H9 (cell line): ENCODE data around the gene USP36. TPM values are rescaled to one million over a fixed set of nuclear protein-coding genes. Genes with fewer than 3 reads are reported as not detected.
A peak's percentile ranks its signal among the peaks of the same experiment; 100 is the strongest.

Experiments used
- DNase-seq: peaks from one replicate; pipeline ENCODE4 v3.0.0-alpha.2; 2017
- H2AFZ ChIP-seq: one replicate; pipeline ENCODE4 v1.6.1; 2013; ENCODE audit warnings: mild to moderate bottlenecking, low read length, control low read depth, moderate library complexity
- H2AK5ac ChIP-seq: 2 replicates; pipeline ENCODE4 v1.6.1; 2013; ENCODE audit warnings: low read length, control low read depth, mixed read lengths; ENCODE audit not compliant: insufficient read length
- H2BK120ac ChIP-seq: one replicate; pipeline ENCODE4 v1.6.1; 2013; ENCODE audit warnings: low read depth, mild to moderate bottlenecking, low read length, control low read depth, inconsistent platforms; ENCODE audit not compliant: poor library complexity, severe bottlenecking
- H2BK12ac ChIP-seq: 2 replicates; pipeline ENCODE4 v1.6.1; 2013; ENCODE audit warnings: low read length, control low read depth, mixed read lengths, low read depth; ENCODE audit not compliant: insufficient read length
- H2BK15ac ChIP-seq: 2 replicates; pipeline ENCODE4 v1.6.1; 2013; ENCODE audit warnings: low read depth, low read length, control low read depth
- H2BK20ac ChIP-seq: one replicate; pipeline ENCODE4 v1.6.1; 2013; ENCODE audit warnings: low read depth, mild to moderate bottlenecking, low read length, control low read depth, inconsistent platforms; ENCODE audit not compliant: poor library complexity, severe bottlenecking
- H2BK5ac ChIP-seq: 2 replicates; pipeline ENCODE4 v1.6.1; 2013; ENCODE audit warnings: low read length, control low read depth, mixed read lengths; ENCODE audit not compliant: insufficient read length
- H3K14ac ChIP-seq: 2 replicates; pipeline ENCODE4 v1.6.1; 2013; ENCODE audit warnings: low read length, control low read depth; ENCODE audit not compliant: insufficient read depth
- H3K18ac ChIP-seq: 2 replicates; pipeline ENCODE4 v1.6.1; 2013; ENCODE audit warnings: low read depth, mild to moderate bottlenecking, mixed read lengths, low read length, control low read depth; ENCODE audit not compliant: insufficient read length
- H3K23ac ChIP-seq: 2 replicates; pipeline ENCODE4 v1.6.1; 2013; ENCODE audit warnings: low read length, control low read depth, mixed read lengths, low read depth; ENCODE audit not compliant: insufficient read length
- H3K23me2 ChIP-seq: 2 replicates; pipeline ENCODE4 v1.6.1; 2013; ENCODE audit warnings: low read depth, mild to moderate bottlenecking, mixed read lengths, low read length, control low read depth; ENCODE audit not compliant: insufficient read length, poor library complexity, severe bottlenecking
- H3K27ac ChIP-seq: 2 replicates; pipeline ENCODE4 v1.5.1; 2013; ENCODE audit warnings: low read length, control low read depth, mixed read lengths, low read depth; ENCODE audit not compliant: insufficient read length
- H3K27me3 ChIP-seq: 2 replicates; pipeline ENCODE4 v1.6.1; 2013; ENCODE audit warnings: low read length, control low read depth, inconsistent platforms; ENCODE audit not compliant: insufficient read depth
- H3K4ac ChIP-seq: 2 replicates; pipeline ENCODE4 v1.6.1; 2013; ENCODE audit warnings: low read depth, mild to moderate bottlenecking, control low read depth, inconsistent platforms, low read length, moderate library complexity
- H3K4me1 ChIP-seq: 2 replicates; pipeline ENCODE4 v1.6.1; 2013; ENCODE audit warnings: low read length, control low read depth, inconsistent platforms; ENCODE audit not compliant: insufficient read depth
- H3K4me2 ChIP-seq: 2 replicates; pipeline ENCODE4 v1.6.1; 2013; ENCODE audit warnings: low read length, control low read depth, mixed read lengths; ENCODE audit not compliant: insufficient read length, insufficient read depth
- H3K56ac ChIP-seq: 2 replicates; pipeline ENCODE4 v1.6.1; 2013; ENCODE audit warnings: low read depth, mild to moderate bottlenecking, mixed read lengths, low read length, control low read depth; ENCODE audit not compliant: insufficient read length
- H3K79me1 ChIP-seq: 2 replicates; pipeline ENCODE4 v1.6.1; 2013; ENCODE audit warnings: low read depth, mild to moderate bottlenecking, moderate library complexity, low read length, control low read depth, inconsistent platforms; ENCODE audit not compliant: insufficient read depth, poor library complexity, severe bottlenecking
- H3K79me2 ChIP-seq: 2 replicates; pipeline ENCODE4 v1.6.1; 2013; ENCODE audit warnings: low read length, control low read depth, inconsistent platforms; ENCODE audit not compliant: insufficient read depth
- H3K9ac ChIP-seq: 2 replicates; pipeline ENCODE4 v1.6.1; 2013; ENCODE audit warnings: low read length, control low read depth, mixed read lengths; ENCODE audit not compliant: insufficient read length; ENCODE audit errors: extremely low read depth
- H3K9me3 ChIP-seq: one replicate; pipeline ENCODE4 v1.6.1; 2013; ENCODE audit warnings: low read depth, low read length, inconsistent platforms; ENCODE audit not compliant: control insufficient read depth
- H3T11ph ChIP-seq: one replicate; pipeline ENCODE4 v1.6.1; 2013; ENCODE audit warnings: mild to moderate bottlenecking, low read length, control low read depth, inconsistent platforms
- H4K20me1 ChIP-seq: one replicate; pipeline ENCODE4 v1.6.1; 2013; ENCODE audit not compliant: control insufficient read depth, insufficient read length, insufficient read depth
- H4K5ac ChIP-seq: 2 replicates; pipeline ENCODE4 v1.6.1; 2013; ENCODE audit warnings: low read depth, mild to moderate bottlenecking, mixed read lengths, low read length, control low read depth; ENCODE audit not compliant: insufficient read length
- H4K8ac ChIP-seq: replicated peaks from 2 replicates; pipeline ENCODE4 v1.6.1; 2013; ENCODE audit warnings: low read length, control low read depth, mixed read lengths, low read depth; ENCODE audit not compliant: insufficient read length
- H4K91ac ChIP-seq: 2 replicates; pipeline ENCODE4 v1.6.1; 2013; ENCODE audit warnings: low read depth, mild to moderate bottlenecking, moderate library complexity, mixed read lengths, low read length, control low read depth; ENCODE audit not compliant: insufficient read length
- H3K27ac Mint-ChIP-seq, 3 experiments: 2 replicates in 2 of 3; 3 replicates in 1 of 3; pipeline ENCODE4 v1.8.0; 2020 to 2021; ENCODE audit warnings: mixed read lengths in 3 of 3, mild to moderate bottlenecking in 1 of 3, moderate library complexity in 1 of 3
- H3K27me3 Mint-ChIP-seq: 2 replicates; pipeline ENCODE4 v1.8.0; 2021; ENCODE audit warnings: low read depth, mild to moderate bottlenecking, moderate library complexity, mixed read lengths
- H3K36me3 Mint-ChIP-seq, 3 experiments: 2 replicates in 2 of 3; 3 replicates in 1 of 3; pipeline ENCODE4 v1.8.0; 2020 to 2021; ENCODE audit warnings: low read depth in 3 of 3, mixed read lengths in 3 of 3; ENCODE audit not compliant: insufficient read depth in 1 of 3
- H3K4me1 Mint-ChIP-seq, 2 experiments: 2 replicates each; pipeline ENCODE4 v1.8.0; 2020; ENCODE audit warnings: mixed read lengths in 2 of 2
- H3K4me3 Mint-ChIP-seq, 2 experiments: 2 replicates in 1 of 2; 3 replicates in 1 of 2; pipeline ENCODE4 v1.8.0; 2020 to 2021; ENCODE audit warnings: mild to moderate bottlenecking in 2 of 2, mixed read lengths in 2 of 2, moderate library complexity in 1 of 2
- H3K9me3 Mint-ChIP-seq, 2 experiments: 2 replicates in 1 of 2; 3 replicates in 1 of 2; pipeline ENCODE4 v1.8.0; 2020; ENCODE audit warnings: mild to moderate bottlenecking in 2 of 2, mixed read lengths in 2 of 2, moderate library complexity in 1 of 2
- CTCF ChIP-seq: fragments of 200-600 bp; sonication (generic); conservative IDR thresholded peaks from 3 replicates; pipeline ENCODE4 v1.8.0; 2021; ENCODE audit warnings: antibody characterized with exemption, mild to moderate bottlenecking
- WGBS: extraction: QIAGEN DNeasy Blood & Tissue Kit; methylation state at CpG from one replicate; pipeline ENCODE4 v1.1.7; 2013; ENCODE audit warnings: missing lambda C conversion rate, low lambda C conversion rate, mixed read lengths; ENCODE audit not compliant: insufficient read length; ENCODE audit errors: extremely low coverage; 5-methylcytosine and 5-hydroxymethylcytosine counted together
- total RNA-seq: library from RNA; stranded (reverse); gene quantifications from 2 replicates; pipeline ENCODE4 v1.2.1, GENCODE V29; 2021

The USP36 gene
- total RNA-seq, 1 experiment from 2014 or later = 106 TPM

DNA sequence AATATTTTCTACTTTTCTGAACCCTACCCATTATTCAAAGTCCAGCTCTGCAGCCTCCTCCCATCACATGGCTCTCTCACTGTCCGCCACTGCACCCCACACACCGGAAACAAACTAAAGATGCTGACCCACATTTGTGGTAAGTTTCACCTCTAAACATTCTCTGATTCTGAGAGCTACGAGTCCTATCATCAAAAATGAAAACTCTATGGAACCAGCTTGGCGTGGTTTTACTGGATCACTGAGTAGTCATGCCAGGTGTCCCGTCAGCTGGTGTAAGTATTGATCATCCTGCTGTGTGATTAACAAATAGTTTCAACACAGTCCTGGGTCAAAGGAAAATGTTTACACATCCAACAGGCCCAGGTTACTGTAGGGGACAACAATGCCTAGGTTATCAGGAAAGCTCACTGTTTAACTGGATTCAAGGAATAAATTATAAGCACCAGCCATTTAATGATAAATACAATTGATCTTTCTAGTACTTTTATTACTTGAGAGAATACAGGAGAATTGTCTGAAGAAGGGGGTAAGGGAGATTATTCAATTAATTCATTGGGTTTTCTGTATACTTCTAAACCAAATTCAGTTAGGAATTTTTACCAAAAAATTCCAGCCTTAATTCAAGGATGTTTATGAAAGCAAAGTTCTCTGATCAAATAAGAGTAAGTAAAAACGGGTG, 92.4 kb downstream of the USP36 start:
- Histone ChIP-seq H2BK20ac (no peak overlapping the region), H2AFZ (no peak overlapping the region)

More for the DNA sequence above, 92.4 kb downstream of the USP36 start:
- Histone ChIP-seq H4K91ac (no peak overlapping the region), H3K79me2 (no peaks in the 10 kb centered on the region), H3K23me2 (no peaks in the 10 kb centered on the region), H3K9ac (no peak overlapping the region), H3T11ph (no peak overlapping the region), H3K4me1 (peaks cover 4% of the 10 kb centered on the region; the same call in 1 of the 2 replicates), H3K27ac (no peak overlapping the region), H4K8ac (no peak overlapping the region), H2BK12ac (no peak overlapping the region), H3K56ac (no peak overlapping the region), H3K4me2 (no peak overlapping the region), H3K79me1 (no peaks in the 10 kb centered on the region), H2BK120ac (no peak overlapping the region), H4K5ac (no peak overlapping the region), H4K20me1 (no peaks in the 10 kb centered on the region), H3K4ac (no peak overlapping the region), H3K27me3 (no peaks in the 10 kb centered on the region), H3K9me3 (no peaks in the 10 kb centered on the region), H3K18ac (no peak overlapping the region), H3K14ac (no peak overlapping the region), H3K23ac (no peak overlapping the region), H2BK15ac (no peak overlapping the region), H2AK5ac (no peak overlapping the region), H2BK5ac (no peak overlapping the region)
- no CpG with 5 or more reads among the region's 6 CpGs for WGBS
- no peaks in the 10 kb centered on the region for H3K9me3 Mint-ChIP-seq
- no peak overlapping the region for H3K4me3 Mint-ChIP-seq
- H3K4me1 Mint-ChIP-seq = peaks cover 21 to 24% of the 10 kb centered on the region in 2 experiments
- no peak for TF ChIP-seq CTCF
- no peaks in the 10 kb centered on the region for H3K36me3 Mint-ChIP-seq
- peak overlapping the region in 1 of 3 experiments; percentile 34; a peak in 2 of 7 replicates for H3K27ac Mint-ChIP-seq
- DNase-seq = no peak
- H3K27me3 Mint-ChIP-seq = no peaks in the 10 kb centered on the region
